ENCODE data around the gene POLR2C.

The POLR2C gene

DNA sequence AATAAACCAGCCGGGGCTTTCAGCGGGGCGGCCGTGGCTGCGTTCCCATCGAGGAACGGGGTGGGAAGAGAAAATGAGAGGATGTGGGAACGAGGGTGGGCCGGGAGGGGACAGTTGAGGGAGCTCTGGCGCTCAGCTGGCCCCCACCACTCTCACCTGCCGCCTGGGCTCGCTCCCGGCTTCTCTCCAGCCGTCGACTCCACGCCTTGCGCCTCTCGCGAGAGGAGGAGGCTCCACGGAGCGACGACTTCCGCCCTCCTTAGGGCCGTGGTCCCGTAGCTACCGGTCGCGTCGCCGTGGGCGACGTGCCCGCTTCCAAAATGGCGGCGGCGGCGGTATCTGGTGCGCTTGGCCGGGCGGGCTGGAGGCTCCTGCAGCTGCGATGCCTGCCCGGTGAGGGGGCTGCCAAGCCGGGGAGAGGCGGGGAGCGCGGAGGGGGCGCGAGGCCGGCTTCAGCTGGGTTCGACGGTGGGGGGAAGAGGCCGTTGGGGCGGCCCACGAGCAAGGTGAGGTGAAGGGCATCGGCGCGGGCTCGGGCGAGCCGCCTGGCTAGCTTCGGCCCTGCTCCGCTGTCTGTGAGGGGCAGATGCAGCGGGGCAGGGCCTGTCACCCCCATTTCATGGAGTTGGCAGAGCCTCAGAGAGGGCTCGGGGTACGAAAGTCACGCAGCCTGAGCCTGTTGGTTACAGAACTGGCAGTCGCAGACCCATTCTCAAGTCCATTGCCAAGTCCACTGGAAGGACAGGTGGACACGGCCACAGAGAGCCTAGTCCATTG is 15.1 kb upstream of the POLR2C start, which contains the start of the genes CIAPIN1 and COQ9:
Gene CIAPIN1, minus strand, starts transcription at position 200 of the 777 bp plus-strand sequence. CDS start 6,457 bp downstream, outside the sequence.
Gene COQ9, plus strand, starts transcription at position 294 of the 777 bp plus-strand sequence. Its CDS starts 27 bp downstream, at position 321.
- peak; percentile 98 for DNase-seq (ENCODE audit: low spot score)
- FAIRE-seq = peak; percentile 92

DNA sequence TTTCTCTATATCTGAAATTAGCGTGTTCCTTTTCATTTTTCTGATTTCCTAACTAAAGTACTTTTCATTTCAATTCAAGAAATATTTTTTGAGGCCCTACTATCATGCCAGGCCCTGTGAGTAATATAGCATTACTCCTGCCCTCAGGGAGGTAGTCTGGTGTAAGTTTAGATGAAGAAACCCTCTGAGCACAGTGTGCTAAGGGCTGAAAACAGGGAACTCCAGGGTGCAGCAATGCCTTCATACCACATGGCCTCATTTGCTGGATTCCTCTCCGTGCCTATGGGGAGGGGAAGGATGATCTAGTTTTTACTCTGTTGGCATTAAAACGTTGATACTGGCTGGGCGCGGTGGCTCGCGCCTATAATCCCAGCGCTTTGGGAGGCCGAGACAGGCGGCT is 10.5 kb upstream of the POLR2C start:
- FAIRE-seq (no peak), DNase-seq (ENCODE audit: low spot score) (no peak)

DNA sequence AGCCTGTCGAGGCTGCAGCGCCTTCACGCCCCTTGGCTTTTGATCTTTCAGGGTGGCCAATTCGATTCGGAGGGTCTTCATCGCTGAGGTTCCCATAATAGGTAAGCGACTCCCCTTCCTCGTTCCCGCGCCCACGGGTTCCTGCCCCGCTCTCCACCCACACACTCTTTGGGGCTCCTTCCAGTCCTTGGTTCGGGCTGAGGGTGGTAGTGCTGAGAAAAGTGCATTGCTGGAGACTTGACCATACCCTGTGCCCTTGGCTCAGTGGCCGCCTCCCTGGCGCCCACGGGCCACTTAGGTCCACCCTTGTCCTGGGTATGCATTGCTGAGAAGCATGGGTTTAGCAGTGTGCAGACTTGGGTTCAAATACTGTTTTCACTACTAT is 491 bp downstream of the POLR2C start:
- FAIRE-seq (no peak), DNase-seq (ENCODE audit: low spot score) (no peak)

- no peak for DNase-seq (ENCODE audit: low spot score)
- no peak for FAIRE-seq
Measured at GRCh38 chr16:57464523-57464922, 2.0 kb downstream of the POLR2C start.

DNA sequence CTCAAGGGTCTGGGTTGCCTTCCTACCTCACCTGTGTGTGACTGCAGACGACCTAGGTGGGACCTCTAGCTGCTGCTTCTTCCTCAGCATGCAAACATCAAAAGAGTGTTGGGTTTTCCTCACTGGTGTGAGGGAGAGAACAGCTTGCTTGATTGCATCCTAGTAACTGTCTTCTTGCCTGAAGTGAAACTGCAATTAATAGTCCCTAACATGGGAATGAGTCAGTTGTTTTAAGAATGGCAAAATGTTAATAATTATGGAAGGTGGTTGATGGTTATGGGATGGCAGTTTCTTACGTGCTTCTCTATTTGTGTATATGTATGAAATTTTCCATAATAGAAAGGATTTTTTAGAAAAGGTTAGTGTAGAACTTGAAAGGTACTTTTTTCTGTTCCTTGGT is 5.9 kb downstream of the POLR2C start:
- DNase-seq (ENCODE audit: low spot score) (no peak), FAIRE-seq (no peak)

GRCh38 chr16:57469046-57469445 is 6.6 kb downstream of the POLR2C start:
- FAIRE-seq = no peak
- no peak for DNase-seq (ENCODE audit: low spot score)

GRCh38 chr16:57469917-57470470 is 7.5 kb downstream of the POLR2C start:
- DNase-seq (ENCODE audit: low spot score) = no peak
- FAIRE-seq = no peak

GRCh38 chr16:57470711-57471110 is 8.2 kb downstream of the POLR2C start:
- no peak for DNase-seq (ENCODE audit: low spot score)
- FAIRE-seq = no peak

GRCh38 chr16:57471209-57471608 is 8.7 kb downstream of the POLR2C start:
- no peak for DNase-seq (ENCODE audit: low spot score)
- FAIRE-seq = no peak

DNA sequence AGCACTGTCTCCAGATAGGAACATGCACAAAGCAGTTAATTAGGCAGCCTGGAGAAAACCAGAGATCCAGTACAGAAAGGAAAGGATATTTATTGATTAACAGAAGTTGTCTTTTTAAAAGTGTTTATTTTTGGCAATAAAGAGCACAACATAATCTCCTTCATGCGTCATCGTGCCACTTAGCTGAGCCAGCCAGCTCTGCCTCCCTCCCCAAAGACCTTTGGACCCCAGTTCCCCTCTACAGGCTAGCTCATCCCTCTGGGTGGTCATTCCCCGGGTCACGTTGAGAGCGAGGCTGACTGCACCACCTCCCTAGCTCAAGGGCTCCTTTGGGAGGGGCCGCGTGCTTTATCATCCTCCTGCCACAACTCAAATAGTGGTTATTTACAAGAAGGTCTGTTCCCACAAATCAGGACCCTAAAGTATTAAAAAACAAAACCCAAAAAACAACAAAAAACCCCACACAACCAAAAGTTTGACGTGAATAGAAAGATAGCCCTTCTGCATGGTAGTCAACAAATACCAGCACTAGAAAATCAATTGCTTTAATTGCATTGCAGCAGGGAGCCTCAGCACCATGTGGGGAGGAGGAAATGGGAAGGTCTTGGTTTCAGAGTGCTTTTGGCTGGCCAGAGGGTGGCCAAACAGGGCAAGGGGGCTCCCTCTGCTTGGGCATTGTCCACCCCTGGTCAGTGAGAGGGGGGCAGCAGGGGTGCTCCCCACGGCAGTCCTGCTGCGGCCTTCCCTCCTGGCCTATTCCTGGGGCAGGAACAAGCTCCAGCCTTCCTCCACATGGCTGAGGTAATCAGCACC is 9.6 kb downstream of the POLR2C start:
- FAIRE-seq = no peak
- no peak for DNase-seq (ENCODE audit: low spot score)

GRCh38 chr16:57472665-57473060 is 10.2 kb downstream of the POLR2C start:
- FAIRE-seq = no peak
- DNase-seq (ENCODE audit: low spot score) = no peak

DNA sequence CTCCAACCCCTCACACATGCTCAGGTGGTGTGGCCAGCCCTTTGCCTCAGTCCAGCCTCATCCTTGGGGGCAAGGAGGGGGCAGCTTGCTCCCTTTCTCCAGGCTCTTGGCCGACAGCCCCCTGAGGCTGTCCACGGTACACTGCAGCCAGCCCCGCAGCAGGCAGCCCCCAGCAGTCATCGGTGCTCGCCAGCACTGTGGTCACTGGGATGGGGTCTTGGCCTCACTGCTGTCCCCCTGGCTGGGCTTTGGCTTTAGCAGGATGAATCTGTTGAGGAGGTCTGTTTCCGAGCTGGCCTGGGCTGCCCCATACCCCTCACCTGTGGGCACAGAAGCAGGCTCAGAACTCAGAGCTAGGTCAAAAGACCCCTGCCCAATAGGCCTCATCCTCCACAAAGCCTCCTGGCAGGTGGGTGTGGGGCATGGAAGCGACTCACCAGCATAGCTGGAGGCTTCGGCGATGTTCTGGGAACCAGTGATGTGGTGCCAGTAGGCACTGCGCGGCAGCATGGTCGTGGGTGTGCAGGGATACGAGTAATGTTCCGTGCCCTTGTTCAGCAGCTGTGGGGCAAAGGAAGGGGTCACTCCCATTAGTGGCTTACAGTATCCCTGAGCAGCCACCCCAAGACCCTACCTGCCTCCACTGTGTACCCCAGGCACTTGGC is 10.8 kb downstream of the POLR2C start:
- DNase-seq (ENCODE audit: low spot score) (no peak), FAIRE-seq (no peak)

DNA sequence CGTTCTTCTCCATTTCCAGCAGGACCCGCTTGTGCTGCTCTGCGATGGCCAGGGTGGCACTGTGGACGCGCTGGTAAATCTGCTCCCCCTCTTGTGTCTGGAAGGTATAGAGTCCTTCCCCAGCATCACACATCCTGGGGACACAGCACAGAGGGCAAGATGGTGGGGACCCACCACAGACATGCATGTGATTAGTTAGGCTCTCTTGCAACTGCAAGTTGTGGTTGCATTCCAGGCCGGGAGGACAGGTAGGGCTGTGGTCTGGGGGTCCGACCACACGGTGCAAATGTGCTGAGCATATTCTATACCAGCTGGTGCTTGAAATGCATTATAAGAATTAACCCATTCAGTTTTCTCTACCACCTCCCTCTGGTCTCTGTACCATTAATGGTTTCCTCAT is 11.4 kb downstream of the POLR2C start:
- DNase-seq (ENCODE audit: low spot score) (no peak), FAIRE-seq (peak; percentile 46)

GRCh38 chr16:57474671-57475661 is 12.5 kb downstream of the POLR2C start:
- FAIRE-seq (no peak), DNase-seq (ENCODE audit: low spot score) (no peak)

DNA sequence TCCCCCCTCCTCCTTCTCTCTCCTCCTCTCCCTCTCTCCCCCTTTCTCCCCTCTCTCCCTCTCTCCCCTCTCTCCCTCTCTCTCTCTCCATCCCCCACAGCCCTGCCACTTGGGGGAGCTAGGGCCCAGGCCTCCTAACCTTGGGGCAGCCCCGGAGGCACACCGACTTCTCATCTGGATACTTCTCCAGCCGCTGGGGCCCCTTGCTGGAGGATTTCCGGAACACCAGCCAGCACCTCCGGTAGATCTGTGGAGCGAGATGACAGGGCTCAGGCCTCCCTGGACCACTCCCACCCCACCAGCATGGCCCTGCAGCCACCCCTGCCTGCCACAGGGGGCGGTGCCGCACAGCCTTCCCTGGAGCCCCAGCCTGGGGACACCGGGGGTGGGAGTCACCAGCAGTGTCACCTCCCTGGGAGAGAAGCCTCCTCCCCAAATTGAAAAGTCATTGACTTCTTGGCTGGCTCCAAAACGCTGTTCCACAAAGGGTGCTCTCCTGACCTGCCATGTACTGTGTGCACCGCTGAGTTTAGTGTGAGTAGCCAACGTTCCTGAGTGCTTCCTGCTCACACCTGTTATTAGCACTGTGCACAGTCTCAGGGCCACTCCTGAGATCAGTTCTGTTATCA is 13.3 kb downstream of the POLR2C start:
- DNase-seq (ENCODE audit: low spot score) (peak; percentile 64), FAIRE-seq (no peak)

DNA sequence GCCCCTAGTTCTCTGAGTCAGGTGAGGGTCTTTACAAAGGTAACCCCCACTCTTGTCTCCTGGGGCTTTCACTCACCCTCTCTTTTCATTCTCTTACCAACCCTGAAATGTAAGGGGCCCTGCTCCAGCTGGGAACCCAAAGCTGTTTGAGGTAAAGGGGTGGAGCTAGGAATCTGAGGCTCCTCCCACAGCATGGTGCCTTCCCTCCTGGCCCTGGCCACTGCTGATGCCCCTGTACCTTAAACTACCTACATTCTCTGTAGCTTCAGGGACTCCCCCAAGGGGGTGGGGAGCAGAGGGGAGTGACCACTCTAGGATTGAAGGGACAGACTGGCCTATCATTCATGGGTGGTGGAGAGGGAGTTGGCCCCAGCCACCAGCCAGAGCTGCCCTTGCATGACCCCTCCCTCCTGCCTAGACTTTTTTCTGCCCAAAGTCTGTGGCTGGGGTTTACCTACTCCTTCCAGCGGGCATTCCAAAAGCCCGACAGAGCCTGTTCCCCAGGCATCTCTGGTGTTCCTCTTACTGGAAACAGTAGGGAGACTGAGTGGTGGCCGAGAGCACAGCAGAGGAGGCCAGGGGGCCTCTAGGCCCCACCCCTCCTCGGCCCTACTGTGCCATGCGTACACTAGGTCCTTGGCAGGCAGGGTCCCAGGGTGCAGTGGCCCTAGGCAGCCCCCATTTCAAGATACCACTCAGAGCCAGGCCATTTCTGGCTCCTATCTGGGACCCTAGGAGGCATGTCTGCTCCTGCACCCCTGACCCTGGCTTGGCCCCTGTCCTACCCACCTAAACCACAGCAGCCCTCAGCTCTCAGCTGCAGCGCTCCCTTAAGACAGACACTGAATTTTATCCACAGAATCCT is 14.3 kb downstream of the POLR2C start:
- no peak for DNase-seq (ENCODE audit: low spot score)
- FAIRE-seq = no peak

DNA sequence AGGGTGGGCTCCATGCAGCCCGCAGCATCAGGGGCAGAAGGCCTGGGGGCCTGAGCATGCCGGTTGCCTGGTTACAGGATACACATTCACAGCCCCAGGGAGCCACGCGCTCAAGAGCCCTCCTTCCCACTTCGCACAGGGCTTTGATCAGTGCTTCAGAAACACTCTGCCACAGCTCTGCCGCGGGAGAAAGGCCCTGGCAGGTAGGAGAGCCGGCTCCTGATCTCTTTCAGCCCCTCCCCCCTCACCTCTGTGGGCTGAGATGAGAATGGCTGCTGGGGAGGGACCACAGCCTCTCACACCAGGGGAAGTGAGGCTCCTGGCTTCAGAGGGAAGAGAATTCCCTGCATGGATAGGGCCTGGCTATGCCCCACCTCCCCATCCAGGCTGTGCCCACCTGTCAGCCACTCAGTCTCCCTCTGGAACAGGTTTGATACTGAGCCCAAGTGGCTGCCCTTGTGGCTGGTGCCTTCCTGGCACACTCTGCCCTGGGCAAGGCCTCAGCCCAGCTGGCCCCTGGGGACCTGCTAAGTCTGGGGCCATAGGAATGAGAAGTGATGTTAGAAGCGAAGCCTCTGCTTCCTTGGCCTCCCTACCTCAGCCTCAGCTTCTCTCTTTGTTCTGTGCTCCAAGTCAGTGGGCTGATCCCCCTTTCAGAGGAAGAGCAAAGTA is 15.2 kb downstream of the POLR2C start:
- FAIRE-seq (no peak), DNase-seq (ENCODE audit: low spot score) (no peak)

DNA sequence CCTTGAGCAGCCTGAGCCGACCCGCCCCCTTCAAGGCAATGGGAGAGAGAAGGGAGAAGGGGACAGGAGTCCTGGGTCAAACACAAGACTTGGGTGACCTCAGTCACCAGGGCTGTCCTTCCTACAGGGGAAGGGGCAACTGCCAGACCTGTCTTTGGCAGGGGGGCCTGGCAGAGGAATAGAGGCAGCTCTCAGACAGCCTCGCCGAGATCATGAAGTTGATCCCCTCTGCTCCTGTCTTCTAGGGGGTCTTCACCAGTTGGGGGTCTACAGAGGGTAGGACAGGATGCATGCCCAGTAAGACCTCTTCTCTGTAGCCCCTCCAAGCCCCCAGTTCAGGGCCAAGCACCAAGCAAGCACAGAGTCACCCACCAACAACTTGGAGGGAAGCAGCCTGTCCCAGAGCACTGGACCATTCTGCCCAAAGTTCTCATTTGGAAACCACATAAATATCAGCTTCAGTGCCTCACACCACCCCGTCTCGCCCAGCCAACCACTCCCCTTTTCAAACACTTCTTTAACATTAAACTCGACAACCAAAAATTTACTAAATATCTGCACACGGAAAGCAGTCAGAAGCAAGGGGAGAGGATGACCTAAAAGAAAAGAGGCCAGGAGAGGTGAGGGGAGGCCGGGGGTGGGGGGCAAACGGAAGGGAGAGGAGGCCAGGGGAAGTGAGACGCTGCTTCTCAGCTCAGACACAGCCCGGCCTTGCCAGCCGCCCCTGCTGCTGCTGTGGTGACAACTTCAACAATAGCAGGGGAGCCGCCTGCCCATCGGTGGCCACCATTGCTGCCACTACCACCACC is 16.1 kb downstream of the POLR2C start:
- DNase-seq (ENCODE audit: low spot score) (no peak), FAIRE-seq (no peak)

Measured in urothelium cell line (cell line).